ENCODE measurements around the gene MORN1. TPM values are rescaled to one million over a fixed set of nuclear protein-coding genes. Genes with fewer than 3 reads are reported as not detected.

The MORN1 gene
- total and polyA plus RNA-seq, 2 of the 8 experiments (the other 6 are each of a cell fraction or from before 2014, with no cell fraction given): 5.0 to 9.1 TPM

DNA sequence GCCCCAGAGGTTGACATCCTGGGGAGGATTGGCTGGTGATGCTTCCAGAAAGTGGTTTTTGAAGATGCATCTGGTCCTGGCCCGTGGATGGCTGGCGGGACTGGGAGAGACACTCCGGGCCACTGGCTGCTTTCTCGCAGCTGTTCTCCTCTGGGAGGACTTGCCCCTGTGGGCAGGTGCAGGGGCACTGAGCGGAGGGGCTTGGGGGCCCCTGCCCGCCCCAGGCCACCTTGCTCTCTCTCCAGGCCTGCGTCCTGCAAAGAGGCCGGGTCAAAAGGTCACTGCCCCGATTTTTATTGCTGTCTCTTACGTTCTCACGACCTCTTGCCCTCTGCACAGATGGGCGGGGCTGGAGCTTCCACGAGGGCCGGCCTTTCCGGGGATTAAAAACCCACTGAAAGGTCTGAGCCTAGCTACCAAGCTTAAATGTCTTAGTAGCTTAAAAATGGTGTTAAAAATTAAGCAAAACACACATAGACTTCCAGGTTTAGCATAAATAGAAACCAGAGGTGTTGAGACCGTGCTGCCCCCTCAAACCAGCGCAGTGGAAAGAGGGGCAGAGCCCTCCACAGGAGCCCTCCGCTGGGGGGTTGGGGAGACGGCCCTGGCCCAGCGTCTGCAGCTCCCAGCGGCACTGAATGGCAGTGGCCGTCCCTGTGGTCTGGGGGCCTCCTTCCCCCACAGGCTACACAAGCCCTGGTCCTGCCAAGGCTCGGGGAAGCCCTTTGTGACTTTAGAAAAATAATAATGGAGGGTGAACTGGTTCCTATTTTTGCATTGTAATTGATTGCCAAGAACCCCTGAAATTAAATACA lies 119.3 kb downstream of the MORN1 start:
- DNase-seq (ENCODE audit: low read depth in 1 of 2, low spot score in 2 of 2) (no peak), FAIRE-seq (no peak)
- Histone ChIP-seq H2BK15ac (ENCODE audit: low read length) (no peak overlapping the region), H3K4me1 (replicated peaks in 1 of 4; ENCODE audit: control insufficient read depth in 3 of 4, insufficient read depth in 4 of 4, low read length in 3 of 4) (peaks cover 0 to 38% (median 27%) of the 10 kb centered on the region in 4 experiments; a peak in 5 of 7 replicates), H3K4me3 (ENCODE audit: extremely low read depth in 1 of 4, insufficient read depth in 2 of 4, low read depth in 3 of 4, low read length in 4 of 4) (no peak overlapping the region), H3K23ac (ENCODE audit: insufficient read length) (no peak overlapping the region), H2AK5ac (ENCODE audit: low read depth, low read length) (no peak overlapping the region), H3K36me3 (ENCODE audit: control insufficient read depth in 2 of 4, insufficient read depth in 4 of 4, low read length in 3 of 4) (no peaks in the 10 kb centered on the region), H3K27me3 (replicated peaks in 1 of 4; ENCODE audit: control insufficient read depth in 3 of 4, extremely low read depth in 1 of 4, insufficient read depth in 3 of 4, low read length in 3 of 4) (no peaks in the 10 kb centered on the region), H3K18ac (ENCODE audit: extremely low read depth, low read length) (no peak overlapping the region), H3K56ac (replicated peaks; ENCODE audit: insufficient read length, low read depth, low read length) (no peak overlapping the region), H3K4me2 (ENCODE audit: insufficient read depth in 1 of 2, low read depth in 2 of 2, low read length in 2 of 2) (no peak overlapping the region; a peak in 1 of 4 replicates), H2BK20ac (ENCODE audit: low read length) (no peak overlapping the region), H4K20me1 (replicated peaks in 1 of 2; ENCODE audit: control insufficient read depth in 1 of 2, insufficient read depth in 2 of 2, low read length in 2 of 2) (peaks cover 32 to 72% of the 10 kb centered on the region in 2 experiments), H2BK12ac (ENCODE audit: low read depth, low read length) (no peak overlapping the region), H4K5ac (ENCODE audit: insufficient read length, low read depth, low read length) (no peak overlapping the region), H2BK120ac (replicated peaks; ENCODE audit: low read depth, low read length) (no peak overlapping the region), H3K9ac (replicated peaks in 1 of 4; ENCODE audit: extremely low read depth in 1 of 4, low read depth in 3 of 4, low read length in 3 of 4) (no peak overlapping the region), H2AFZ (ENCODE audit: low read length) (no peak overlapping the region), H3K79me1 (ENCODE audit: low read depth, low read length) (peaks cover 47% of the 10 kb centered on the region), H3K27ac (ENCODE audit: low read depth, low read length) (no peak overlapping the region), H3K9me3 (ENCODE audit: insufficient read depth in 2 of 2, low read depth in 1 of 2, low read length in 1 of 2) (no peaks in the 10 kb centered on the region), H3K14ac (ENCODE audit: insufficient read length) (no peak overlapping the region), H2BK5ac (ENCODE audit: low read depth, low read length) (no peak overlapping the region), H4K91ac (replicated peaks; ENCODE audit: insufficient read length, low read length) (no peak overlapping the region), H3K79me2 (ENCODE audit: control insufficient read depth in 1 of 2, insufficient read depth in 2 of 2, low read length in 2 of 2) (peaks cover 44 to 97% of the 10 kb centered on the region in 2 experiments; a peak in 3 of 4 replicates), H3K4ac (replicated peaks; ENCODE audit: insufficient read length, low read depth, low read length) (no peak overlapping the region), H4K8ac (ENCODE audit: extremely low read depth, insufficient read depth, low read length) (no peak overlapping the region), H3K23me2 (ENCODE audit: low read depth, low read length) (no peaks in the 10 kb centered on the region)
- ChIA-PET CTCF (ENCODE audit: partially characterized antibody) (interaction anchor here (1.1 kb wide), 1 partner anchor 40 kb away, joined by 3 read pairs; no protein-coding TSS in a partner anchor), POLR2A (ENCODE audit: partially characterized antibody) (interaction anchor here (0.7 to 0.8 kb wide), 2 partner anchors 38 kb away, joined by 3 read pairs; no protein-coding TSS in a partner anchor)
- WGBS, 2 experiments (ENCODE audit: extremely low coverage in 1 of 2, insufficient coverage in 1 of 2, insufficient read length in 1 of 2, insufficient replicate concordance in 2 of 2, low coverage in 1 of 2, low lambda C conversion rate in 2 of 2, missing lambda C conversion rate in 1 of 2): 90% methylated on average over 23 of the region's 23 CpGs; no CpG with 5 or more reads in 1 of the 2 experiments
- TF ChIP-seq TAF7 (optimal IDR thresholded peaks at IDR 0.05; ENCODE audit: borderline replicate concordance, low read depth, low read length) (no peak), POU5F1 (IDR thresholded peaks at IDR 0.05; ENCODE audit: low read depth, low read length) (no peak), SP2 (IDR thresholded peaks at IDR 0.05; ENCODE audit: low read length) (no peak), KDM4A (IDR thresholded peaks at IDR 0.05; ENCODE audit: low read depth, low read length, severe bottlenecking) (no peak), JUN (IDR thresholded peaks at IDR 0.05; ENCODE audit: low read depth, low read length) (no peak), RFX5 (IDR thresholded peaks at IDR 0.05; ENCODE audit: borderline replicate concordance, low read depth, low read length) (no peak), RAD21 (IDR thresholded peaks at IDR 0.05 in 1 of 2, conservative IDR thresholded peaks at IDR 0.05 in 1 of 2; ENCODE audit: low read depth in 2 of 2, low read length in 2 of 2) (no peak), RNF2 (IDR thresholded peaks at IDR 0.05; ENCODE audit: borderline replicate concordance, low read depth, low read length, missing control alignments, poor library complexity, severe bottlenecking) (no peak), CREB1 (IDR thresholded peaks at IDR 0.05) (no peak), TCF12 (IDR thresholded peaks at IDR 0.05; ENCODE audit: low read depth, low read length) (no peak), GTF2F1 (IDR thresholded peaks at IDR 0.05; ENCODE audit: borderline replicate concordance, low read depth, low read length) (no peak)

Data from H1 (cell line).